ENCODE measurements around the gene SPOCK1.
"Not testable (repeated sequence)": the region's sequence is repeated elsewhere in the genome, so short reads cannot be mapped to it uniquely, and the experiment has no call there.

SPOCK1 gene
- total RNA-seq = 0.04 to 4.8 (median 0.29) reads per million in 17 experiments

GRCh38 chr5:137498736-137499505, at the start of gene SPOCK1:
SPOCK1 (minus strand) TSS chr5:137499326.
- peak; percentile 84 to 95 (median 93) for DNase-seq

- DNase-seq = no peak
Measured at GRCh38 chr5:137545956-137546355, 46.8 kb upstream of the SPOCK1 start.

- not testable (repeated sequence) for DNase-seq
Measured at GRCh38 chr5:137535449-137535848, 36.3 kb upstream of the SPOCK1 start.

GRCh38 chr5:137533963-137534362, 34.8 kb upstream of the SPOCK1 start:
- DNase-seq = no peak

- no peak for DNase-seq
Measured at GRCh38 chr5:137531266-137531665, 32.1 kb upstream of the SPOCK1 start.

- DNase-seq = no peak
Measured at GRCh38 chr5:137521246-137521645, 22.1 kb upstream of the SPOCK1 start.

GRCh38 chr5:137516961-137517360, 17.8 kb upstream of the SPOCK1 start:
- DNase-seq = no peak

- DNase-seq = no peak
Measured at GRCh38 chr5:137516251-137516797, 17.2 kb upstream of the SPOCK1 start.

GRCh38 chr5:137515238-137515637, 16.1 kb upstream of the SPOCK1 start:
- no peak for DNase-seq

GRCh38 chr5:137510671-137511070, 11.5 kb upstream of the SPOCK1 start:
- no peak for DNase-seq

- DNase-seq = no peak
Measured at GRCh38 chr5:137507150-137507549, 8.0 kb upstream of the SPOCK1 start.

- DNase-seq = no peak
Measured at GRCh38 chr5:137506296-137506695, 7.2 kb upstream of the SPOCK1 start.

- no peak for DNase-seq
Measured at GRCh38 chr5:137504916-137505315, 5.8 kb upstream of the SPOCK1 start.

GRCh38 chr5:137503456-137503855, 4.3 kb upstream of the SPOCK1 start:
- DNase-seq = no peak

GRCh38 chr5:137502632-137503031, 3.5 kb upstream of the SPOCK1 start:
- DNase-seq = no peak

- peak; percentile 13 to 35 (median 26) for DNase-seq
Measured at GRCh38 chr5:137501846-137502406, 2.8 kb upstream of the SPOCK1 start.

GRCh38 chr5:137501226-137501625, 2.1 kb upstream of the SPOCK1 start:
- DNase-seq = no peak

GRCh38 chr5:137500615-137501225, 1.6 kb upstream of the SPOCK1 start:
- DNase-seq = peak in 2 of 4 experiments; percentile 7 to 8

GRCh38 chr5:137499506-137499847, 351 bp upstream of the SPOCK1 start:
- DNase-seq = not testable (repeated sequence)

- peak in 3 of 4 experiments; percentile 3 to 27 (median 14) for DNase-seq
Measured at GRCh38 chr5:137498301-137498735, 808 bp downstream of the SPOCK1 start.

- no peak for DNase-seq
Measured at GRCh38 chr5:137497396-137498290, 1.5 kb downstream of the SPOCK1 start.

- no peak for DNase-seq
Measured at GRCh38 chr5:137496919-137497318, 2.2 kb downstream of the SPOCK1 start.

Data from suppressor macrophage (primary cell).